ENCODE data around the gene VAV1. TPM values are rescaled to one million over a fixed set of nuclear protein-coding genes. Genes with fewer than 3 reads are reported as not detected.

Gene VAV1
- total and polyA plus RNA-seq, 2 donors (not counting 3 experiments of a cell fraction or from before 2014, with no cell fraction given) = not detected

DNA sequence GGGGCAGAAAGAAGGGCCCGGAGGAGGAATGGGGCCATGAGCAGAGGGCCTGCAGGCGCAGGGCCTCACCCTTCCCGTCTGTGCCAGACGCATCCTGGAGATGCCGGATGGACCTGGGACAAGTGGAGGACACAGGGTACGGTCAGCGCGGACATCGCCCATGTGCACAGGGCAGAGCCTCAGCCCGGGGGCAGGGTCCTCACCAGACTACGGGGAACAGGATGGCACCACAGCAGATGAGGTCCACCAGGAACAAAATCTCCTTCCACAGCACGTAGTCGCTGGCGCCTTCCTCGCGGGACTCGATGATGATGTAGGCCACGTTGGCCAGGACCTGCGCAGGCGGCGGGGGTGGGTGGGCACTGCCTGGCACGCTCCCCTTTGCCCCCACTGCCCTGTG is 40.7 kb upstream of the VAV1 start:
- Histone ChIP-seq H3K27ac (ENCODE audit: insufficient read depth, low read depth, low read length) (no peak overlapping the region), H3K9ac (replicated peaks; ENCODE audit: extremely low read depth, insufficient read depth, low read length) (no peak overlapping the region)
- no peak for FAIRE-seq

More for the DNA sequence above, 40.7 kb upstream of the VAV1 start:
- no peaks in the 10 kb centered on the region for H3K27me3 ChIP-seq (ENCODE audit: control insufficient read depth in 2 of 2, insufficient read depth in 2 of 2, low read length in 2 of 2)
- intact Hi-C loops (cut with micrococcal nuclease) = loop anchor here (10.0 kb wide), 2 partner anchors 57 to 307 kb away; partner anchors contain the start of genes KHSRP and TNFSF14
- no peaks in the 10 kb centered on the region for H3K9me3 ChIP-seq (replicated peaks; ENCODE audit: control insufficient read depth, insufficient read depth, low read length)
- DNase-seq (ENCODE audit: low read depth, low spot score) = no peak
- no peaks in the 10 kb centered on the region for H4K20me1 ChIP-seq (replicated peaks; ENCODE audit: control insufficient read depth, extremely low read depth, insufficient read depth, low read length)
- H3K4me2 ChIP-seq (ENCODE audit: insufficient read depth, low read length) = no peak overlapping the region
- H3K36me3 ChIP-seq (ENCODE audit: control insufficient read depth in 2 of 2, extremely low read depth in 1 of 2, insufficient read depth in 2 of 2, low read length in 2 of 2) = peaks cover 0 to 5% of the 10 kb centered on the region in 2 experiments
- H3K4me3 ChIP-seq (replicated peaks in 1 of 3; ENCODE audit: insufficient read depth in 1 of 3, low read depth in 1 of 3, low read length in 3 of 3) = no peak overlapping the region
- H3K79me2 ChIP-seq (ENCODE audit: control insufficient read depth, insufficient read depth, low read length) = peaks cover 3% of the 10 kb centered on the region
- ChIA-PET POLR2A (no interaction called here), CTCF (no interaction called here)
- dilution Hi-C loops (cut with MboI; ENCODE audit: extremely low pct_ligation_motif_present, low sequenced_read_pairs) = no loop called here
- H2AFZ ChIP-seq (ENCODE audit: low read depth, low read length) = no peak overlapping the region
- H3K4me1 ChIP-seq (ENCODE audit: control insufficient read depth, extremely low read depth, insufficient read depth, low read length) = peaks cover 26% of the 10 kb centered on the region
- TF ChIP-seq MYC (IDR thresholded peaks at IDR 0.05; ENCODE audit: low read depth, low read length) (no peak), GATA2 (IDR thresholded peaks at IDR 0.05; ENCODE audit: insufficient read depth, insufficient read length, low read depth, low read length) (no peak), EZH2 (IDR thresholded peaks at IDR 0.05; ENCODE audit: borderline replicate concordance, low read depth, low read length, severe bottlenecking) (no peak), JUN (IDR thresholded peaks at IDR 0.05; ENCODE audit: borderline replicate concordance, insufficient read depth, insufficient read length, low read depth) (no peak), FOS (IDR thresholded peaks at IDR 0.05; ENCODE audit: borderline replicate concordance, insufficient read depth, low read length) (no peak), POLR2A (IDR thresholded peaks at IDR 0.05; ENCODE audit: low read depth, low read length) (no peak), POLR2AphosphoS5 (IDR thresholded peaks at IDR 0.05; ENCODE audit: insufficient read depth, low read depth, low read length) (no peak)
- TF ChIP-seq, protein P1, sequence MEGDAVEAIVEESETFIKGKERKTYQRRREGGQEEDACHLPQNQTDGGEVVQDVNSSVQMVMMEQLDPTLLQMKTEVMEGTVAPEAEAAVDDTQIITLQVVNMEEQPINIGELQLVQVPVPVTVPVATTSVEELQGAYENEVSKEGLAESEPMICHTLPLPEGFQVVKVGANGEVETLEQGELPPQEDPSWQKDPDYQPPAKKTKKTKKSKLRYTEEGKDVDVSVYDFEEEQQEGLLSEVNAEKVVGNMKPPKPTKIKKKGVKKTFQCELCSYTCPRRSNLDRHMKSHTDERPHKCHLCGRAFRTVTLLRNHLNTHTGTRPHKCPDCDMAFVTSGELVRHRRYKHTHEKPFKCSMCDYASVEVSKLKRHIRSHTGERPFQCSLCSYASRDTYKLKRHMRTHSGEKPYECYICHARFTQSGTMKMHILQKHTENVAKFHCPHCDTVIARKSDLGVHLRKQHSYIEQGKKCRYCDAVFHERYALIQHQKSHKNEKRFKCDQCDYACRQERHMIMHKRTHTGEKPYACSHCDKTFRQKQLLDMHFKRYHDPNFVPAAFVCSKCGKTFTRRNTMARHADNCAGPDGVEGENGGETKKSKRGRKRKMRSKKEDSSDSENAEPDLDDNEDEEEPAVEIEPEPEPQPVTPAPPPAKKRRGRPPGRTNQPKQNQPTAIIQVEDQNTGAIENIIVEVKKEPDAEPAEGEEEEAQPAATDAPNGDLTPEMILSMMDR (IDR thresholded peaks at IDR 0.05; ENCODE audit: extremely low read depth in 1 of 2, insufficient read depth in 1 of 2, low read depth in 1 of 2, low read length in 2 of 2) = no peak
- TF ChIP-seq, protein P2, sequence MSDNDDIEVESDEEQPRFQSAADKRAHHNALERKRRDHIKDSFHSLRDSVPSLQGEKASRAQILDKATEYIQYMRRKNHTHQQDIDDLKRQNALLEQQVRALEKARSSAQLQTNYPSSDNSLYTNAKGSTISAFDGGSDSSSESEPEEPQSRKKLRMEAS (IDR thresholded peaks at IDR 0.05; ENCODE audit: insufficient read depth, insufficient read length) = no peak
- no TSS peak for BruUV-seq (replicated peaks)
- no peaks in the 10 kb centered on the region for H3K9me1 ChIP-seq (replicated peaks; ENCODE audit: control insufficient read depth, extremely low read depth, insufficient read depth, low read length)
